CD4-positive, alpha-beta T cell treated with Interleukin-15 for 4 hours (primary cell): ENCODE results near the gene ROR2.

ENCODE experiments used
- DNase-seq: peaks from one replicate; pipeline ENCODE4 v3.0.0-alpha.2; 2020; ENCODE audit warnings: low spot score

The ROR2 gene

GRCh38 chr9:91948597-91949391 is 1.2 kb downstream of the ROR2 start:
- DNase-seq, result no peak

- DNase-seq, result no peak
These were observed 1.9 kb downstream of the ROR2 start for GRCh38 chr9:91948101-91948596.

- DNase-seq, result no peak
These were observed 3.2 kb downstream of the ROR2 start for GRCh38 chr9:91946653-91947488.

GRCh38 chr9:91946196-91946595 is 3.8 kb downstream of the ROR2 start:
- DNase-seq, result no peak

- DNase-seq, result no peak
These were observed 4.5 kb downstream of the ROR2 start for GRCh38 chr9:91945277-91946085.

GRCh38 chr9:91944711-91945110 is 5.3 kb downstream of the ROR2 start:
- DNase-seq, result no peak

- no peak for DNase-seq
These were observed 6.3 kb downstream of the ROR2 start for GRCh38 chr9:91943478-91944470.

- DNase-seq, result no peak
These were observed 7.8 kb downstream of the ROR2 start for GRCh38 chr9:91942201-91942600.

- DNase-seq, result no peak
These were observed 10.1 kb downstream of the ROR2 start for GRCh38 chr9:91939978-91940377.

- DNase-seq, result no peak
These were observed 12.3 kb downstream of the ROR2 start for GRCh38 chr9:91937727-91938126.

GRCh38 chr9:91937056-91937455 is 13.0 kb downstream of the ROR2 start:
- no peak for DNase-seq

- no peak for DNase-seq
These were observed 14.1 kb downstream of the ROR2 start for GRCh38 chr9:91935805-91936514.

- DNase-seq, result no peak
These were observed 14.8 kb downstream of the ROR2 start for GRCh38 chr9:91935066-91935749.

GRCh38 chr9:91934654-91935053 is 15.4 kb downstream of the ROR2 start:
- DNase-seq, result no peak

- DNase-seq, result no peak
These were observed 16.3 kb downstream of the ROR2 start for GRCh38 chr9:91933556-91934352.

- DNase-seq, result no peak
These were observed 19.6 kb downstream of the ROR2 start for GRCh38 chr9:91930475-91930874.

- DNase-seq, result no peak
These were observed 20.7 kb downstream of the ROR2 start for GRCh38 chr9:91929331-91929730.

- no peak for DNase-seq
These were observed 22.0 kb downstream of the ROR2 start for GRCh38 chr9:91927922-91928510.

- DNase-seq, result no peak
These were observed 25.9 kb downstream of the ROR2 start for GRCh38 chr9:91924090-91924489.
